Thyroid gland (tissue), 4 donors: ENCODE results near the gene MAL.

Experiments used
- POLR2A ChIP-seq, 2 donors: fragments of 450-650 bp; IDR thresholded peaks; one replicate each; pipeline ENCODE4 v1.6.1; 2017; ENCODE audit warnings: antibody characterized with exemption in 2 of 2, mild to moderate bottlenecking in 2 of 2, moderate library complexity in 1 of 2
- TF ChIP-seq, protein P1 (sequence below), 6 experiments: fragments of 200-600 bp in 3 of 6; fragments of 450-650 bp in 3 of 6; sonication (generic) in 3 of 6; IDR thresholded peaks; one replicate each; pipeline ENCODE4 v1.5.1; 2016 to 2019; ENCODE audit warnings: antibody characterized with exemption in 6 of 6, mild to moderate bottlenecking in 2 of 6, inconsistent platforms in 1 of 6, moderate library complexity in 1 of 6

DNA sequence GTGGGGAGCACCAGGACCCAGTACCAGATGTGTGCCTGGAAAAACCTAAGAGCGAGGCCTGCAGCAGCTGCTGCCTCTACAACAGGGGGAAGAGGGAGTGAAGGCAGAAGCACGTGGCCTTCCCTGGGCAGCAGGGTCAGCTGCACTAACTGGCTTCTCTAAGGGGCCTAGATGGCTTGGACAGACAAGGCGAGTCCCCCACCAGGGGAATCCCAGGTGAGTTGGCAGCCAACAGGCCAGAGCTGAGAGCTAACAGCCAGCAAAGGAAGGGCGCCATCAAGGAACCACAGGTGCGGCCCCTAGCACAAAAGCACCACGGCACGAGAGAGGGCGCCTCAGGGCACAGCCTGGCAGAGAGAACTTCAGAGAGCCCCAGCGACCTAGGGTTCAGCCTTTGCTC, 19.8 kb upstream of the MAL start:
- TF ChIP-seq, protein P1, sequence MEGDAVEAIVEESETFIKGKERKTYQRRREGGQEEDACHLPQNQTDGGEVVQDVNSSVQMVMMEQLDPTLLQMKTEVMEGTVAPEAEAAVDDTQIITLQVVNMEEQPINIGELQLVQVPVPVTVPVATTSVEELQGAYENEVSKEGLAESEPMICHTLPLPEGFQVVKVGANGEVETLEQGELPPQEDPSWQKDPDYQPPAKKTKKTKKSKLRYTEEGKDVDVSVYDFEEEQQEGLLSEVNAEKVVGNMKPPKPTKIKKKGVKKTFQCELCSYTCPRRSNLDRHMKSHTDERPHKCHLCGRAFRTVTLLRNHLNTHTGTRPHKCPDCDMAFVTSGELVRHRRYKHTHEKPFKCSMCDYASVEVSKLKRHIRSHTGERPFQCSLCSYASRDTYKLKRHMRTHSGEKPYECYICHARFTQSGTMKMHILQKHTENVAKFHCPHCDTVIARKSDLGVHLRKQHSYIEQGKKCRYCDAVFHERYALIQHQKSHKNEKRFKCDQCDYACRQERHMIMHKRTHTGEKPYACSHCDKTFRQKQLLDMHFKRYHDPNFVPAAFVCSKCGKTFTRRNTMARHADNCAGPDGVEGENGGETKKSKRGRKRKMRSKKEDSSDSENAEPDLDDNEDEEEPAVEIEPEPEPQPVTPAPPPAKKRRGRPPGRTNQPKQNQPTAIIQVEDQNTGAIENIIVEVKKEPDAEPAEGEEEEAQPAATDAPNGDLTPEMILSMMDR (IDR thresholded peaks at IDR 0.05): no peak
- TF ChIP-seq POLR2A (IDR thresholded peaks at IDR 0.05): no peak
